H54 (cell line): Measurements from ENCODE around the gene C14orf180.

Experiments used
- DNase-seq: peaks from one replicate; pipeline ENCODE4 v3.0.0; 2011; ENCODE audit warnings: low spot score, mixed read lengths; ENCODE audit not compliant: insufficient read length
- FAIRE-seq: peaks from 3 replicates; lab custom pipeline; 2011; peaks lifted over from hg19 to GRCh38; lab: Jason Lieb, UNC
- POLR2A ChIP-seq: IDR thresholded peaks from 2 replicates; pipeline ENCODE4 v1.6.1; 2011; ENCODE audit warnings: low read depth, mild to moderate bottlenecking, low read length

The C14orf180 gene

DNA sequence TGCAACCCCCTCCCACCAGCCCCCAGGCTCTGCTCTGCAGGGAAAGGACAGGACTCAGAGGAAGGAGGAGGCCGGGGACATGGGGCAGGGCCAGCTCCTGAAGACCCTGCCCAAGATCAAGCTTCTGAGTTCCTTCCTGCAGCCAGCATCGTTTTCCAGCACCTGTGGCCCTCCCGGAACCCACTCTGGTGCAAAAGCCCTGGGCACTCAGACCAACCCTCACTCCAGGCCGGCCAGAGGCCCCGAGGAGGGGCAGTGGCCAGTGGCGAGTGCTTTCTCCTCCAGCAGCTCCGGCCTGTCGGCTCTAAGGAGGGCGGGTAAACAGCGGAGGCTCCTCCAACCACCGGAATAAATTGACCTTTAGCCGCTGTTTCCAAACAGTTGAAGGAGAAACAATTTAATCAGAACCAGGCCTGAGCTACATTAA lies 14.2 kb downstream of the C14orf180 start:
- TF ChIP-seq POLR2A, result no peak
- no peak for DNase-seq

DNA sequence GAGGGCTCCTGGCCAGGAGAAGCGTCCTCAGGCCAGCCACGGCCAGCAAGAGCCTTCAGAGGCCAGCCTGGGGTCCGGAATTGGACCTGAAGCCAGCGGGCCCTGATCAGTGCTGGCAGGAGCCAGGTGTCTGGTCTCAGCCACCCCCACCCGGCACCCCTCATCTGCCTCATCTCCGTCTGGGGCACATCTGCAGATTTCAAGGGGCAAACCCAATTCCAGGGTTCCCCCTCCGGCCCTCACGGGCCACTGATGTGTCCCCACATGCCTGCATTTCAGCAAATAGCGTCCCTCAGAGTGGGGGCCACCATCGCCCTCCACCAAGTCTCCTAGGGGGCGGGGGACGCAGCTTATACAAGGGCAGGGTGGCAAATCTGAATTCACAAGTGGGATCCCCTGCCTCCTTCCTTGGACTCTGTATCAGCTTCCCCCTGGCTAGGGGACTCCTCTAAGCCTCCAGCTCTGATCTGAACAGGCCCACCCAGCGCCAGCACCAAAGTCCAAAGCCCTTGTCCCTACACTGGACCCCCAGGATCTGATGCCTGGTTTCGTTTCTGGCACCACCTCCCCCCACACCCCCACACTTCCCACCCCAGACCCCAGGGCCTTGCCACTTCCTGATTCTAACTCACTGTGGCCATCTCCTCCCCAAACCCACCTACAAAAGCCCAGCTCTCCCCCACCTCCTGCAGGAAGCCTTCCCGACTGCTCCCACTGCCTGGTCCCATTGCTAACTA lies 14.9 kb downstream of the C14orf180 start:
- DNase-seq, result no peak
- TF ChIP-seq POLR2A, result no peak
- no peak for FAIRE-seq

More for the DNA sequence above, 14.2 kb downstream of the C14orf180 start:
- FAIRE-seq, result no peak

DNA sequence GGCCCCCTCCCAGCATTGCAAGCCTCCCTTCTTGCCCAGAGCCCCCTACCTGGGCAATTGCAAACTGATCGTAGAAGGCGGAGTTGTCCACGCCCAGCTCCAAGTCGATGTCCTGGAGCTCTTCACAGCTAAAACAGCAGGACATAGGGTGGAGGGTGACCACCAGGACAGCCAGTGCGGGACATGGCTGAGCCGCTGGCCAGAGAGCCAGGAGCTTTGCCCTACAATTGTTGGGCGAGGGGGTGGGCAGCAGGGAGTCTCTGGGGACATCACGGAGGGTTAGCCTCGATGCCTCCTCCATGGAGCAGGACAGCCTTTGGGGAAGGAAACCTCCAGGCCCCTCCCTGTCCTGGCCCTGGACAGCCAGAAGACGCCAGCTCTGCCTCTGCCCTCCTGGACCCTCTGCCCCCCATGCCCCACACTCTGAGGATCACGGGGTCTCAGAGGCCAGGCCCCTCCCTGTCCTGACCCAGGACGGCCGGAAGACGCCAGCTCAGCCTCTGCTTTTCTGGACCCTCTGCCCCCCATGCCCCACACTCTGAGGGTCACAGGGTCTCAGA lies 15.6 kb downstream of the C14orf180 start:
- FAIRE-seq, result no peak
- DNase-seq, result no peak

DNA sequence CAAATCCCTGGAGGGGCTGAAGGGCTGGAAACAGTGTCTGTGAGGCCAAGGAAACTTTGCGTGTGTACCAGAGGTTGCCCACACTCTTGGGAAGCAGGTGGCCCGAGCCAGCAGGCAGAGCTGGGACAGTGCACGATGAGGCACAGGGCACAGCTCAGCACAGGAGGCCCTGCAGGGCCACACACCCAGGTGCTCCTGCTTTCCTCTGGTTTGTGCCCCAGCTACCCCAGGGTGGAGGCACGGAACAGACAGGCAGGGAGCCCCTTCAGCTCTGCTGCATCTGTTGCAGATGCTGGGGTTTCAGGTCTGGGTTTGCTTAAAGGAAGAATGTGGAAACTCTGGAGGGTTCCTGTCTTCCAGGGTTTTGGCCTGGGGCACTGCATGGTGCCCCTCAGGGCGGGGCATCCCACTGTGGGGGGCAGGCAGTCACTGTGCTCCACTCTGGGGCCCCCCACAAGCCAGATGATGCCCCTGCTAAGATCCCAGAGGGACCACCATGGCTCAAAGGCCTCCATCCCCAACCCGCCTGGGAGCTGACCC lies 16.4 kb downstream of the C14orf180 start:
- no peak for FAIRE-seq
- no peak for TF ChIP-seq POLR2A
- no peak for DNase-seq

More for the DNA sequence above, 15.6 kb downstream of the C14orf180 start:
- no peak for TF ChIP-seq POLR2A

DNA sequence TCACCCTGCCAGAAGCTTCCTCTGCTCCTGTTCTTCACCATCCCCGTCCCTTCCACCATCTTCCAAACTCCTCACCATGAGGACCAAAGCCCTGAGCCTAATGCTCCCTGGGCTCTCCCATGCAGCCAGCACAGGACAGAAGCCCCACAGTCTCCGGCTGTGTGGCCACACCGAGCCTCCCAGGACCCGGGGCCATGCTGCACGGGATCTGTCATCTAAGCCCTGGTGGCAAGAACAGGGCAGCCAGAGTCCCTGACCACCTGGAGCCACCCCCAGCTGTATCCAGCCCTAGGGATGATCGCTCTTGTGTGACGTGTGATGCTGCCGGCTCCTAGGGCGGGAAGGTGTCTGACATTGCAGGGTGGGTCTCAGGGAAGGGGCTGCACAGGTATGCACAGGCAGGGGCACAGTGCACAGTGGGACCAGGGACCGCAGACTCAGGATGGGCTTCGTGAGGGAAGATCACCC lies 16.9 kb downstream of the C14orf180 start:
- FAIRE-seq, result no peak
- no peak for DNase-seq
- no peak for TF ChIP-seq POLR2A

DNA sequence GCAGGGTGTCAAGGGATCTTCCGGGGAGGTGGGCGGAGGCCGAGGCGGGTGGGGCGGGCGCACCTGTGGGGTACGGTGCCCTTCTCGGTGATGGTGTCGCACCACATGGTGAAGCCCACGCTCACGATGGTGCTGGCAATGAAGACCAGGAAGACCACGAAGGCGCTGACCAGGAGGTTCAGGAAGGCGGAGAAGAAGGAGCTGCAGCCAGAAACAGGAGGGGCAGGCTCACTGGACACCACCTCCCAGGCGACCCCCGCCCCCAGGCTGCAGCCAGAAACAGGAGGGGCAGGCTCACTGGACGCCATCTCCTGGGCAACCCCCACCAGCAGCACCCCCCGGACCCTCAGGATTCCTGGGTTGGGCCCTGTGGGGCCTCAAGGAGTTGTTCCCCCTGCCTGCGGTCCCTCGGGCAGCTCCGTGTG lies 17.4 kb downstream of the C14orf180 start:
- FAIRE-seq, result no peak
- DNase-seq, result no peak
- TF ChIP-seq POLR2A, result no peak

DNA sequence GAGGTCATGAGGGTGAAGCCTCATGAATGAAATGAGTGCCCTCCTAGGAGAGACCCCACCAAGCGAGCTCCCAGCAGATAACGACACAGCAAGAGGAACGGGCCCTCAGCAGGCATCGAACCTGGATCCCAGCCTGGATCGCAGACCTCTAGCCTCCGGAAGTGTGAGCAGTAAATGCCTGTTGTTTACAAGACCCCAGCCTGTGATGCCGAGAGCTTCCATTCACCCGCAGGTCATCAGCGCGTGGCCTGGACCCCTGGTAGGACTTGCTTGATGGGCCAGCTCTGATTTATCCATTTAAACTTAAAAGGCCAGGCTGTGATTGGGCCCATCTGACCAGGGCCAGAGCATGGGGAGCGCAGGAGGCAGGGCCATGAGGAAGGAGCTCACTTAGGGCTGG lies 18.0 kb downstream of the C14orf180 start:
- FAIRE-seq (no peak), DNase-seq (no peak)
- TF ChIP-seq POLR2A, result no peak

DNA sequence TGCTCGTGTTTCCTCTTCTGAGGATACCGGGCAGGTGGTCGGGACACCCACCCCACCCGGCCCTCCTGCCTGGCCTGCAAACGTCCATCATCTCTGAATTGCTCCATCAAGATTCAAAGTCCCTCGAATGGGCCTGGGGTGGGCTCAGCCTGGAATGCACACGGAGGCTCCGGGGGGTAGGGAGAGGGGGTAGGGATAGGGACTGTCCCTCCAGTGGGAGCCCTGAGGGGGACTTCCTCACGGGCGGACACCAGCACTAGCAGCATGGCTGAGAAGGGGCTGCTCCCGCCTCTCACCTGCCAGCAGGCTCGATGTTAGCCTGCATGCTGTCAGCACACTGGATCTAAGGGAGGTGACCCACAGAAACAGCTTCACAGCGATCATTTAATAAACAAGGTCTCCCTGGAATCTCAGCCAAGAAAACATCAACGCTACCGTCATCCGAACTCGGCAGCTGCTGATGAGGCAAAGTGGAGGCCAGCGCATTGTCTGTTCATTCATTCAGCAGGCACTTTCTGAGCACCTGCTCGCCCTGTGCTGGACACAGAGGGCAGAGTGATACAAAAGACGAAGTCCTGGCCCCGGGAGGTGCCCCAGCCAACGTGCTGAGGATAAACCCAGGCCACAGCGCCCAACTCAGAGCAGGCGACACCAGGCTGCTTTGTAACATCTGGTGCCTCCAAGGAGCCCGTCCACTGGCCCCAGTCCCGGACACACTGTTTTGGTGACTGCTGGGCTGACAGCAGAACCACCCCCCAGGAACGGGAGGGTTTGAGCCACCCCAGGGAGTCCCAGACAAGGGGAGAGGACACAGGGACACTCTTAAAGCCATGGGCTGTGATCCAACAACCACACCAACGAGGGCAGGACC lies 18.7 kb downstream of the C14orf180 start:
- DNase-seq (no peak), FAIRE-seq (no peak)
- TF ChIP-seq POLR2A, result no peak

DNA sequence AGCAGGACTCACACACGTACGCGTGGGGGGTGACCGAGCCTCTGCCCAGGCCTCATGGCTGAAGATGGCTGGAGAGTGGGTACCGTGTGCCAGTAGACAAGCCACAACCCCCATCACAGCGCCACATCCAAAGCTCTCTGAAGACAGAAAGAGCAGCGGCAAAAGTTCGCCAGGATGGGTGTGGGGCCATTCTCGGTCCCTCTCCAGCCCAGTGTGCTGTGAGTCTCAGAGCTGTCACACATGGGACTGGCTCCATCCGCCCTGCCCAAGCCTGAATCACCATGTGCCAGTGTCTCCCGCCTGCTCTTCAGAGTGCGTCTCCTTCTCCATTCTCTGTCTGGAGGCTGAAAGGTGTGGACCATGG lies 19.3 kb downstream of the C14orf180 start:
- TF ChIP-seq POLR2A, result no peak
- no peak for DNase-seq
- FAIRE-seq, result no peak

DNA sequence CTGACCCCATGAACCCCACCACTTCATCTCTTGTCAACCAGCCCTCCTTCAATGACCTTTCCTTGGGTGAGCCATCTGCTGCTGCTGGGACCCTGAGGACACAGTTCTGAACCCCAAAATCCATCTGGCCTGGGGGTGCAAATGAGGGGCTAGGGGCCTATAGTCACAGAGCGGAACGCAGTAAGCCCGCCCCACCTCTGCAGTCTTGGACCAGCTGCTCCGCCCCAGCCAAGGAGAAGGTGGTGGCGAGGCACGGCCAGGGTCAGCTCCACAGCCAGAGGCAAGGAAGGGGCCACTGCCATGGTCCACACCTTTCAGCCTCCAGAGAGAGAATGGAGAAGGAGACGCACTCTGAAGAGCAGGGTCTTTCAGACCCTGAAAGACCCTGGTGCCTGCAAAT lies 19.9 kb downstream of the C14orf180 start:
- TF ChIP-seq POLR2A, result no peak
- DNase-seq (no peak), FAIRE-seq (no peak)

DNA sequence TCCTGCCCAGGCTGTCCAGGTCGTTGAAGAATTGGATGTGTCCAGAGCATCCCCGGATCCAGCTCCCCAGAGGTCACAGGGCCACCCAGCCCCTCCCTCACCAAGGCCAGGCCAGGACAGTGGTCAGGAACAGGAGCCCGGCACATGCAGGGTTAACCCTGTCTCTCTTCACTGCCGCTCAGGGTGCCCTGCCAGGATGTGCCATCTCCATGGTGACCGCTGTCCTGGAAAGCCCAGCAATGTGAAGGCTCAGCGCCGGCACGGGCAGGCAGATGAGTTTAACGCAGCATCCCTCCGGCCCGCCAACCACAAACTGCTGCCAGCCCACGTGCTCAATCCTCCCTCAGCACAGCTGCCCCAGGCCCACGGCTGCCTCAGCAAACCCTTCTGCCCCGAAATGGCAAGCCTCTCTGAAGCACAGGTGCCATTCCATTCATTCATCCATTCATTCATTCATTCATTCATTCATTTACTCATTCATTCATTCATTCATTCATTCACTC lies 20.6 kb downstream of the C14orf180 start:
- no peak for TF ChIP-seq POLR2A
- FAIRE-seq, result no peak
- peak; percentile 59 for DNase-seq

DNA sequence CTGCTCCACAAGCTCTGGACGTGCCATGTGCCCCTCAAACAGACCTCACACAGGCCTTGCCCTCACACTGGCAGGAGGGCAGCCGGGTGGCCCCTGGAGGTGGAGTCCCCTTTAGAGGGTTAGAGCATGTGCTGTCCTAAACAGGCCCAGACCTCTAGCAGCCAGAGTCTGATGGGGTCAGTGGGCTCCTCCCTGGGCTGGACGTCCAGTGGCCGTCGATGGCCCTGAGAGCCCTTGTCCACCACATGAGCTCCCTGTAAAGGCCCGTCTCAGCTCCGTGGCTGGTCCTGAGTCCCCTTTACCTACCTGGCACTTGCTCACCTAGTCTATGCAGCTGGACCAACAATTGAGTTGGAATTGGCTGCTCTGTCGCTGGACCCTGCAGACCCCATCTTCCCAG lies 21.2 kb downstream of the C14orf180 start:
- TF ChIP-seq POLR2A, result no peak
- DNase-seq (no peak), FAIRE-seq (no peak)

DNA sequence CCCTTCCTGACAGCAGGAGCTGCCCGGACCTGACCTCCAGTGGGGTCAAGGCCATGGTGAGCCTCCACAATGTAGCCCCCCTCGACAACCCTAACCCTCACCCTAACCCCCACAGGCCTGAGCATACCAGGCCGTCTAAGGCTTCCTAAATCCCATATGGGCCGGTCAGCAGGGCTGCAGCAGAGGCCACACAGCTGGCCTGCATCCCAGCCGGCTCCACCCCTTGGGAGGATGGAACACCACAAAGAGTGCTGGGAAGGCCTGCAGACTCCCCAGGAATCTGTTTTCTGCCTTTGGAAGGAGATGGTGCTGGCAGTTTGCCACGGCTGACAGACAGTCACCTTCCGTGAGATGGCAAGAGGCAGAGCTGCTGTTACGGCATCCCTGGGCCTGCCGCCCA lies 22.2 kb downstream of the C14orf180 start:
- DNase-seq (peak; percentile 44), FAIRE-seq (no peak)
- no peak for TF ChIP-seq POLR2A
